Adrenal gland (tissue), 5 donors: ENCODE measurements around the gene SH3RF2.

Source experiments
- POLR2A ChIP-seq, 2 donors: fragments of 450-650 bp; IDR thresholded peaks; one replicate each; pipeline ENCODE4 v1.6.1; 2017; ENCODE audit warnings: antibody characterized with exemption in 2 of 2, mild to moderate bottlenecking in 2 of 2, moderate library complexity in 1 of 2
- TF ChIP-seq, protein P1 (sequence below), 6 experiments: fragments of 450-650 bp in 4 of 6; fragments of 200-600 bp in 2 of 6; sonication (generic) in 1 of 6; IDR thresholded peaks; 1 replicate in 5 of 6; 2 replicates in 1 of 6; pipeline versions ENCODE4 v1.5.1 to v1.8.0; 2016 to 2021; ENCODE audit warnings: antibody characterized with exemption in 6 of 6, mild to moderate bottlenecking in 2 of 6, moderate library complexity in 1 of 6
- donor health status: DM: no; HTN: no; CAD: no.

- TF ChIP-seq, protein P1, sequence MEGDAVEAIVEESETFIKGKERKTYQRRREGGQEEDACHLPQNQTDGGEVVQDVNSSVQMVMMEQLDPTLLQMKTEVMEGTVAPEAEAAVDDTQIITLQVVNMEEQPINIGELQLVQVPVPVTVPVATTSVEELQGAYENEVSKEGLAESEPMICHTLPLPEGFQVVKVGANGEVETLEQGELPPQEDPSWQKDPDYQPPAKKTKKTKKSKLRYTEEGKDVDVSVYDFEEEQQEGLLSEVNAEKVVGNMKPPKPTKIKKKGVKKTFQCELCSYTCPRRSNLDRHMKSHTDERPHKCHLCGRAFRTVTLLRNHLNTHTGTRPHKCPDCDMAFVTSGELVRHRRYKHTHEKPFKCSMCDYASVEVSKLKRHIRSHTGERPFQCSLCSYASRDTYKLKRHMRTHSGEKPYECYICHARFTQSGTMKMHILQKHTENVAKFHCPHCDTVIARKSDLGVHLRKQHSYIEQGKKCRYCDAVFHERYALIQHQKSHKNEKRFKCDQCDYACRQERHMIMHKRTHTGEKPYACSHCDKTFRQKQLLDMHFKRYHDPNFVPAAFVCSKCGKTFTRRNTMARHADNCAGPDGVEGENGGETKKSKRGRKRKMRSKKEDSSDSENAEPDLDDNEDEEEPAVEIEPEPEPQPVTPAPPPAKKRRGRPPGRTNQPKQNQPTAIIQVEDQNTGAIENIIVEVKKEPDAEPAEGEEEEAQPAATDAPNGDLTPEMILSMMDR (IDR thresholded peaks at IDR 0.05): no peak
- TF ChIP-seq POLR2A (IDR thresholded peaks at IDR 0.05): no peak
These were observed 18.0 kb upstream of the SH3RF2 start for GRCh38 chr5:145918397-145918796.
